ENCODE results near the gene CALU.

The CALU gene

GRCh38 chr7:128811631-128812430, 72.7 kb downstream of the CALU start:
- DNase-seq (ENCODE audit: low read depth): no peak

DNA sequence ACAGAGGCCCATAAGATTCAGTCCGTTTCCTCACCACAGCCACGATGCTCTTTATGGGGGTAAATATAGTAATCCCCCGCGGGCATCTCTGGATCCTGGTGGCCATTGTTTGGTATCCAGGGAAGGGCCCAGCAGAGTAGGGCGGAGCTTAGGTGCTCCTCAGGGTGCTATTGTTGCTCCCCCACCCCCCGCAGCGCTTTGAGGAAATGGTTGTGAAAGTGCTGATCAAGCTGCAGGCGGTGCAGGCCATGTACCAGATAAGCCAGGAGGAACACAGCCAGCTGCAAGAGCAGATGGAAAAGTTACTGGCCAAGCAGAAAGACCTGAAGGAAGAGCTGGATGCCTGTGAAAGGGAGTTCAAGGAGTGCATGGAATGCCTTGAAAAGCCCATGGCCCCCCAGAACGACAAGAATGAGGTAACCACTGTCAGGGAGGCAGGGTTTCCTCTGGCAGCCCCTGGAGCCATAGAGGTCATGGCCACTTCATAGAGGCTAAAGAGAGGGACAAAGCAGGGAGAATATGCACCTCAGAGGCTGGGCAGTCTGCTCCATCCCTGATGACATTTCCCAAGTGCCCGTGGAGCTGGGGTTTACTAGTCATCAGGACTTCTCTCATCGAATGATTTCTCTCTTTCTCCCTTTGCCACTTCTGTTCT, 73.5 kb downstream of the CALU start:
- DNase-seq (ENCODE audit: low read depth): peak; percentile 34

DNA sequence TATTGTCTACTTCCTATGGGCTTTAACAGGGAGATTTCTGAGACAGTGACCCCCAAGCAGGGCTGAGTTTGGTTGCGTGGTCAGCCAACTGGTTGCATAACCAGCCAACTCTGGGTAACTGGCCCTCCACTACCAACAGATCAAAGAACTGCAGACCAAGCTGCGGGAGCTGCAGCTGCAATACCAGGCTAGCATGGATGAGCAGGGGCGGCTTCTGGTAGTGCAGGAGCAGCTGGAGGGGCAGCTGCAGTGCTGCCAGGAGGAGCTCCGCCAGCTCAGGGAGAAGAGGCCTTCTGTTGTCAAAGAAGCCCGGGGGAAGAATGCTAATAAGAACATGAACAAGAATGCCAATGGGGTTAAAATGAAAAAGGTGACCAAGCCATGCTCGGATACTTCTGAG, 75.3 kb downstream of the CALU start:
- no peak for DNase-seq (ENCODE audit: low read depth)

DNA sequence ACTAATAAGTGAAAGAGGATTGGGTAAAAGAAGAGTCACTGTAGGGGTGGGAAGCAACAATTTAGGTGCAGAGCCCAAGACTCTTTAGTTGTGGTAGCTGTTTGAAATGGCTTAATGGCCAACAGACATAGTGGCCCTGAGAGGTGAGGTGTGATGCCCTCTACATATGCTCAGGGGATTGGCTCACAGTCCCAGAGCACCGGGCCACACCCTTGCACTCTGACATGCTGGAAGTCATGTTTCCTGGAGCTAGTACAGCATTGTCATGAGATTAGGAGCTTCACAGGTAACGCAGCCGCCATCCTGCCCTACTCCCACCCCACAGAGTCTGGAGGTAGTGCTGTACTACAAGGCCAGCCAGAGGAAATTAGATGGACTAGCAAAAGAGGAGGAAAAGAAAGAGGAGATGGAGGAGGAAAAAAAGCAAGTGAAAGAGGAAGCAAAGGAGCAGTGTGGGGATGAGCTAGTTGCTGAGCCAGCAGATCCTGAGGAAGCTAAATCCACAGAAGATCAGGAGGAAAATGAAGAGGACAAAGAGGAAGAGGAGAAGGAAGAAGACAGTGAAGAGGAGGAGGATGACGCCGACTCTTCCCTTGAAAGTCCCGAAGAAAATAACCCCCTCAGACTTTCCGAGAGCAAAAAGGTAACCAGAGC, 76.3 kb downstream of the CALU start:
- no peak for DNase-seq (ENCODE audit: low read depth)

GRCh38 chr7:128818694-128819093, 79.5 kb downstream of the CALU start:
- no peak for DNase-seq (ENCODE audit: low read depth)

Data from EH (cell line).